Measurements from ENCODE around the gene ASCC3.

DNA sequence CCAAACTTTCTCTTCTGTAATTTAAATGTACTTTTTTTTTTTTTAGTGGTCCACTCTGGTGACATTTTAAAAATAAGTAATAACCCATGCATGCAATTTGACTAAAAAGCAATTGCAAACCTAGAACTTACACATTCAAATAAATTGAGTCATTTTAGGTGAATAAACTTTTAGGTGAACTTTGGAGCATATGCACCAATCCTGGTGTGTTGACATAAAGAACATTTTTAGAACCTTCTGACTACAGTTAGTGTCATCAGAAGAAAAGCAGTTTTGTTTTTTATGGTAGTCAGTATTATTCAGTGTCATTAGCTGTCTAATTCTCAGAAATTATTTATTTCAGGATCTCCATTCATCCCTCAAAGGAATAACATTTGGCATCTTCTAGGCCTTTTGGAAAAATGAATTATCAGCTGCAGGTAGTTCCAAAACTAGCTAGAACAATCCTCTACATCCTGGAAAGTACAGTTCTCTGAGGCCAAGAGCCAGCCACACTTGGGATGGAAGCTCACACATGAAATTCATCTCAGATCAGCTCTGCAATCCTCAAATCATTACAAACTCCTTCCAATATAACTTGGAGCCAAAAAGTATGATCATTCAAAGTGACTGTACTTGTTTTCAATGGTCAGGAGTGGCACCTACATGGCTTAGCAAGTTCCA lies 378.0 kb downstream of the ASCC3 start:
- TF ChIP-seq, protein P1, sequence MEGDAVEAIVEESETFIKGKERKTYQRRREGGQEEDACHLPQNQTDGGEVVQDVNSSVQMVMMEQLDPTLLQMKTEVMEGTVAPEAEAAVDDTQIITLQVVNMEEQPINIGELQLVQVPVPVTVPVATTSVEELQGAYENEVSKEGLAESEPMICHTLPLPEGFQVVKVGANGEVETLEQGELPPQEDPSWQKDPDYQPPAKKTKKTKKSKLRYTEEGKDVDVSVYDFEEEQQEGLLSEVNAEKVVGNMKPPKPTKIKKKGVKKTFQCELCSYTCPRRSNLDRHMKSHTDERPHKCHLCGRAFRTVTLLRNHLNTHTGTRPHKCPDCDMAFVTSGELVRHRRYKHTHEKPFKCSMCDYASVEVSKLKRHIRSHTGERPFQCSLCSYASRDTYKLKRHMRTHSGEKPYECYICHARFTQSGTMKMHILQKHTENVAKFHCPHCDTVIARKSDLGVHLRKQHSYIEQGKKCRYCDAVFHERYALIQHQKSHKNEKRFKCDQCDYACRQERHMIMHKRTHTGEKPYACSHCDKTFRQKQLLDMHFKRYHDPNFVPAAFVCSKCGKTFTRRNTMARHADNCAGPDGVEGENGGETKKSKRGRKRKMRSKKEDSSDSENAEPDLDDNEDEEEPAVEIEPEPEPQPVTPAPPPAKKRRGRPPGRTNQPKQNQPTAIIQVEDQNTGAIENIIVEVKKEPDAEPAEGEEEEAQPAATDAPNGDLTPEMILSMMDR (IDR thresholded peaks at IDR 0.05) = no peak
- TF ChIP-seq EZH2 (IDR thresholded peaks at IDR 0.05) (no peak), EZH2phosphoT487 (IDR thresholded peaks at IDR 0.05) (no peak)

All from neural progenitor cell (in vitro differentiated cells).